Mesenteric fat pad (tissue), 1 donor: ENCODE measurements around the gene ICOSLG. TPM values are rescaled to one million over a fixed set of nuclear protein-coding genes. Genes with fewer than 3 reads are reported as not detected.
"Not testable (repeated sequence)": the region's sequence is repeated elsewhere in the genome, so short reads cannot be mapped to it uniquely, and the experiment has no call there.

Experiments used
- DNase-seq: peaks from one replicate; pipeline ENCODE4 v3.0.0-alpha.2; 2020; ENCODE audit warnings: low spot score
- long read RNA-seq: library from polyadenylated mRNA; unstranded; transcript quantifications from one replicate; pipeline ENCODE4 v2.0.0, GENCODE V29; 2020
- total RNA-seq: library from RNA; stranded (reverse); fragmentation: NEBNext Ultra II Directional; extraction: Animal tissue kit (Norgen Biotek cat#: 25700); gene quantifications from one replicate; pipeline ENCODE4 v1.2.1, GENCODE V29; 2021
- donor health status: DM: yes; HTN: yes; CAD: no.

Gene ICOSLG, protein sequence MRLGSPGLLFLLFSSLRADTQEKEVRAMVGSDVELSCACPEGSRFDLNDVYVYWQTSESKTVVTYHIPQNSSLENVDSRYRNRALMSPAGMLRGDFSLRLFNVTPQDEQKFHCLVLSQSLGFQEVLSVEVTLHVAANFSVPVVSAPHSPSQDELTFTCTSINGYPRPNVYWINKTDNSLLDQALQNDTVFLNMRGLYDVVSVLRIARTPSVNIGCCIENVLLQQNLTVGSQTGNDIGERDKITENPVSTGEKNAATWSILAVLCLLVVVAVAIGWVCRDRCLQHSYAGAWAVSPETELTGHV
- 6.0 TPM for total RNA-seq
- long read RNA-seq, full-length matches to known transcripts: 4 of 7 reads
- long read RNA-seq, partial matches to known transcripts: 0 of 7 reads
- long read RNA-seq, other reads (novel, unspliced or antisense): 3 of 7 reads

DNA sequence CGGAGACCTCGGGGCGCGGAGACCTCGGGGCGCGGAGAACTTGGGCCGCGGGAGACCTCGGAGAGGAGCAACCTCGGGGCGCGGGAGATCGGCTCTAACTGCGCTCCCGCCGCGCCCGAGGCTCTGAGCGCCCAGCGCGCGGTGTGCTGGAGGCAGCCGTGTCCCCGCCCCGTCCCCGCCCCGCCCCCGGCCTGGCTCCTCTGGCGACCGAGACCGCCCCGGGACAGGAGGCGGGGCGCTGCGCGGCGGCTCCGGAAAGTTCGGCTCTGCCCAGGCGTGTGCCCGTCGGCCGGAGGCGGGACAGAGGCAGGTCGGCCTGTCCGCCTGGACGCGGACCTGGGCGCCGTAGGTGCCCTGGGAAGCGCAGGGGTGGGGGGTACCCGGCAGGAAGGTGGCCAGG lies at the start of gene ICOSLG:
ICOSLG (minus strand) TSS at position 102 of the 400 bp plus-strand sequence. CDS start 126 bp downstream, outside the sequence.
- DNase-seq: not testable (repeated sequence)

DNA sequence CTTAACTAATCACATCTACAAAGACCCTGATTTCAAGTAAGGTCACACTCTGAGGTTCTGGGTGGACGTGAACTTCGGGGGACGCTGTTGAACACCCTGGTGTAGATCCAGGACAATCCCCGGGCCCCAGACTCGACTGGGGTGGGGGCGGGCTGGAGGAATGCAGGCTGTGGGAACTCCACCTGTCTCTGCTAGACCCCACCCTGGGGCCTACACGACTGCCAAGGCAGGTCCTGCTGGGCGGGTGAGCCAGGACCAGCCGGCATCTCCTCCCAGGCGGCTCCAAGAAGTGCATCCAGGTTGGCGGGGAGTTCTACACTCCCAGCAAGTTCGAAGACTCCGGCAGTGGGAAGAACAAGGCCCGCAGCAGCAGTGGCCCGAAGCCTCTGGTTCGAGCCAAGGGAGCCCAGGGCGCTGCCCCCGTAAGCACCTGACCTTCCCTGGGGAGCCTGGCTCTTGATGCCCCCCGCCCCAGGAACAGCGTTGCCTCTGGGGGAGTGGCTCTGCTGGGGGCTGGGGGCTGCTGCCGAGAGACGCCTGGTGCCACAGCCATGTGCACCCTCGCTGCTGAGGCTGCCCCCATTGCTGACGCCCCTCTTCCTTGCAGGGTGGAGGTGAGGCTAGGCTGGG lies 48.8 kb upstream of the ICOSLG start:
- DNase-seq: no peak

DNA sequence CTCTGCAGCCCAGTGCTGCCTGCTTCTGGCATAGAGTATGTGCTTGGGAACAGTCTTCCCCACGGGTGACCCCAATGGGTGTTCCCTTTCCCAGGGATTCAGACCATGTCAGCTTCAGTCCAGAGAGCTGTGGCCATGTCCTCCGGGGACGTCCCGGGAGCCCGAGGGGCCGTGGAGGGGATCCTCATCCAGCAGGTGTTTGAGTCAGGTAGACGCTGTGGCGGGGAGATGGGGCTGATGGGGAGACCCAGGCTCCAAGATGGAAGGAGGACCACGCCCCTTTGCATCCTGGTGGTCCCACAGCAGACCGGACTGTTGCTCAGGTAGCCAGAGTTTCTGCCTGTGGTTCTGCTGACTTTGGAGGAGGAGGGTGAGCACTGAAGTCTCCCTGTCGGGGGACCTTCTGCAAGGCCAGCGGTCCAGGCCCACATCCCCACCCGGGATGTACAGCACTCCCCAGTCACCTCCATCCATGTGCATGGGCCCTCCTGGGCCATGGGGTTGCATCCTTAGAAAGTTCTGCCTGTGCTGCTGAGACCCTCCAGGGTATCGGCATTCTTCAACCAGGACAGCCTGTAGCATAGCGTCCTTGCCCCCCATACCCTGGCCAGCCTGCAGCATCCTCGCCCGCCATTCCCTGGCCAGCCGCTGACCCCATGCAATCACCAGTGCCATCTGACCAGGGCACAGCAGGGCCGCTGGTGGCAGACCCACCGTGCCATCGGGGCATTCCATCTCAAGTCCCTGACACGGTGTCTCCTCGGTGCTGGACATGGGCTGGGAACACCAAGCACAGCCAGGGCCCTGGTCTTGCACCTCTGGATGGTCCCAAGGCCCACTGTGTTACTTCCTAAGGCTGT lies 47.7 kb upstream of the ICOSLG start:
- no peak for DNase-seq

DNA sequence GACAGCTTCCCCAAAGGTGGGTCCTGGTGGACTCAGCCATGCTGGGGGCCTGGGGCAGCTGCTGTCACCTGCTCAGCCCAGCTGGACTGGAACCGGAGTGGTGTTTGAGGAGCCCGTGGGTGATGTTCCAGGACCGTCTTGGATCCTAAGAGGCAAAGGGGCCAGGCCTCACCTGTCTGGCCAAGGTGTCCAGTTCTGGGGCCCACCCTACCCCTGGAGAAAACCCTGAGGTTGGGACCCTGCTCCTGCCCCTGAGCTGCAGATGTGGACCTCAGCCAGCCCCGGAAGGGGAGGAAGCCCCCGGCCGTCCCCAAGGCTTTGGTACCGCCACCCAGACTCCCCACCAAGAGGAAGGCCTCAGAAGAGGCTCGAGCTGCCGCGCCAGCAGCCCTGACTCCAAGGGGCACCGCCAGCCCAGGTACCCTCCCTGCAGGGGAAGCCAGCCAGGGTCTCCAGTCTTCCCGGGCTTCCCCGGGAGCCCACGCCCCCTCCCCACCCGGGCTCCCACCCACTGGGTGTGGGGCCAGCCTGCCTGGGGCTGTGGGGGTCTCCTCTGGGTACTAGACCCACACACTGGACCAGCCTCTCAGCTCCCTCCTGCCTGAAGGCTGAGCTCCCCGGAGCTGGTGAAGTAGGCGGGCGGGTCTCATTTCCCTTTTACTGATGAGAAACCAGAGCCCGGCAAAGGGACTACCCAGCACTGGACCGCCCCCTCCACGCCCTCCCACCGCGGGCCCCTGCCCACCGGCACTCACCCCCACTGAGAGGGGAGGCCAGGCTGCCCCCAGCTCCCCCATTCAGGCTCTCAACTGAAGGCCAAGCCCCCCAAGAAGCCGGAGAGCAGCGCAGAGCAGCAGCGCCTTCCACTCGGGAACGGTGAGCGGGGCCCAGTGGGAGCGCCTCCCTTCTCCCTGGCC lies 46.2 kb upstream of the ICOSLG start:
- DNase-seq: no peak

DNA sequence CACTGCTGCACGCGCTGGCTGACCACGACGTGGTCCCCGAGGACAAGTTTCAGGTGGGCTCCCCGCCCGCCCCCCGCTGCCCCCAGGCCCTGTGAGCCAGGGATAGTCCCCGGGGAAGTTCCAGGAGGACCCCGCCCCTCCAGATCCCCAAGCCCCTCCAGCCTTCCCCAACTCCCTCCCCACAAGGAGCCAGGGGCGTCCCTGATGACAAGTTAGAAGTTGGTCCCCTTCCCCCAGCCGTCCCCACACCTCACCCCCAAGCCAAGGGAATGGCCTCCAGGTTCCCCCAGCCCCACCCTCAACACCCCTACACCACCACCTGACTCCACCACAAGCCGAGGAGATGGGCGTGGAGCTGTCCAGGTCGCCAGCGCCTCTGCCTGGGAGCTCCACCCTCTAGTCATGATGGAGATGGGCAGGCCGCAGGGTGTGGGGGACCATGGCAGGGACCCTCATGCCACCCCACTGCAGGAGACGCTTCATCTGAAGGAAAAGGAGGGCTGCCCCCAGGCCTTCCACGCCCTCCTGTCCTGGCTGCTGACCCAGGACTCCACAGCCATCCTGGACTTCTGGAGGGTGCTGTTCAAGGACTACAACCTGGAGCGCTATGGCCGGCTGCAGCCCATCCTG lies 45.5 kb upstream of the ICOSLG start:
- DNase-seq: no peak

DNA sequence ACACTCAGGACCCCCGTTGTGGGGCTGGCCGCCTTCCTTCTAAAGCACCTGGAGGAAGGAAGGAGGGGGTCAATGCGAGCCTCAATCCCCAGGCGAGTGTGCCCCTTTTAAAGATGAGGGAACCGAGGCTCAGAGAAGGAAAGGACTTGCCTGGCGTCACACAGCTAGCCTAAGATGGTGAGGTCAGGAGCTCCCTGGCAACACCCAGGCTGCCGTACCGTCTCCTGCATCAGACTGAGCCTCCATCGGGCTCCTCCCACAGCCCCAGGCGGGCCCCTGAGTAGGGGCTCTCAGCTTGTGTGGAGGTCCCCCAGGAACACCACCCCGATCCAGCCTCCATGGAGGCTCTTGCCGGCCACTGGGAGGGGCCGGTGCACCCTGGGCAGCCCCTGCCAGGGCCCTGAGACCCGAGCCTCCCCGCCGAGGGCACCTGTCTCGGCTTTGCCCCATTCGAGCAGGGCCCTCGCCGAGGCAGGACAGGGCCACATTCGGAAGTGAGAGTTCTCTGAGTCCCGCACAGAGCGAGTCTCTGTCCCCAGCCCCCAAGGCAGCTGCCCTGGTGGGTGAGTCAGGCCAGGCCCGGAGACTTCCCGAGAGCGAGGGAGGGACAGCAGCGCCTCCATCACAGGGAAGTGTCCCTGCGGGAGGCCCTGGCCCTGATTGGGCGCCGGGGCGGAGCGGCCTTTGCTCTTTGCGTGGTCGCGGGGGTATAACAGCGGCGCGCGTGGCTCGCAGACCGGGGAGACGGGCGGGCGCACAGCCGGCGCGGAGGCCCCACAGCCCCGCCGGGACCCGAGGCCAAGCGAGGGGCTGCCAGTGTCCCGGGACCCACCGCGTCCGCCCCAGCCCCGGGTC lies 44.6 kb upstream of the ICOSLG start, which contains the start of gene AIRE:
AIRE (plus strand) TSS at position 739 of the 855 bp plus-strand sequence. CDS start 131 bp downstream, outside the sequence.
- DNase-seq: no peak

DNA sequence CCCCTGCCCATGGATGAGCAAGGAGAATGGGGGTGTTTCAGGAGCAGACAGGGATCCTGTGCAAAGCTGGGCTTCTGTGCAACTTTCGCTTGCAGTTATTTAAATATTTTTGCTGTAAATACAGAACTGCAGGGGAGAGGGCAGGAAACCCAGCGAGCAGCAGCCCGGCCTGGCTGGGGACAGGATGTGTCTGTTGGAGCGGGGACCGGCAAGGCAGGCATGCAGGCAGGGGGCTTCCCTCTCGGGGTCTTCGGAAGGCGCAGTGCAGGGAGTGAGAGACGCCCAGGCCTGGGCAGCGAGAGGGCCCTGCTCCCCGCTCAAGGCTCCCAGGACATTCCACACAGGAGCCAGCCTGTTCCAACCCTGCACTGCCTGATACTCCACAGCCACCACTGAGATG lies 43.2 kb upstream of the ICOSLG start:
- no peak for DNase-seq

DNA sequence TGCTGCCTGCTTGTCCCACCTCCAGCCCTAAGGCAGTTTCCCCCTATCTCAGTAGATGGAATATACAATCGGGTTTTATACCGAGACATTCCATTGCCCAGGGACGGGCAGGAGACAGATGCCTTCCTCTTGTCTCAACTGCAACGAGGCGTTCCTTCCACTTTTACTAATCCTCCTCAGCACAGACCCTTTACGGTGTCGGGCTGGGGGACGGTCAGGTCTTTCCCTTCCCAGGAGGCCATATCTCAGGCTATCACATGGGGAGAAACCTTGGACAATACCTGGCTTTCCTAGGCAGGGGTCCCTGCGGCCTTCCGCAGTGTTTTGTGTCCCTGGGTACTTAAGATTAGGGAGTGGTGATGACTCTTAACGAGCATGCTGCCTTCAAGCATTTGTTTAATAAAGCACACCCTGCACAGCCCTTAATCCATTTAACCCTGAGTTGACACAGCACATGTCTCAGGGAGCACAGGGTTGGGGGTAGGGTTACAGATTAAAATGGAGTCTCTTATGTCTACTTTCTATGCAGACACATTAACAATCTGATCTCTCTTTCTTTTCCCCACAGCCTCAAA lies 42.6 kb upstream of the ICOSLG start:
- DNase-seq: not testable (repeated sequence)

DNA sequence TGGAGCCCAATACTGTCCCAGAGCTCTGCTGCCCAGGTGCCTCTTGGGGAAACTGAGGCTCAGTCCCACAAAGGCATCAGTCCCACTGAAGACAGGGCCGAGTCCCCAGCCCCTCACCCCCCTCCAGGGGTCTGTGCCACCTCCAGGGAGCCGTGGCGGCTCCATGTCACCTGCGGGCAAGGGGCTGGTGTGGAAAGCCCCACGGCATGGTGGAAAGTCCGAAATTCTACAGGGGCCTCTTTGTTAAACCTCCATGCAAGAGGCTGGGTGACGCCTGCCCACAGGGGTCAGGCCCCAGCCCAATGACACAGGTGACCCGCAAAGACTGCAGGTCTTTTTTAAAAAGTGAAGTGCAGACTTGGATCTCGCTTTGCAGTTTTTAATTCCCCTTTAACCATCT lies 41.6 kb upstream of the ICOSLG start:
- DNase-seq: no peak

DNA sequence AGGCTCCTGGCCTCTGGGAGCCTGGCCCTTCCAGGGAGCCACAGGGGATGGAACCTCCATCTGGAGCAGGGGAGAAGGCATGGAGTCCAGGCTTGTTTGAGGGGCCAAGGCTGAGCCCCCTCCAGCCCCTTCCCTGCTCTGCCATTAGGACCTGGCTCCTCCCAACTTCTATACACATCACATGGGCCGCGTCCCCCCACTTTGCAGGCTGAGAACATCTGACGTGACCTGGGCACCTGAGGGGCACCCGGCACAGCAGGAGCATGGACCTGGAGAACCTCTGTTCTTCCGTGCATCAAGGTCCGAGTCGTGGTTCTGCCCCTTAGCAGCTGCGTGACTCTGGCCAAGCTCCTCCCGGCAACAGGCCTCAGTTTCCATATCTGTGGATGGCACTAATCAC lies 41.1 kb upstream of the ICOSLG start:
- DNase-seq: no peak

DNA sequence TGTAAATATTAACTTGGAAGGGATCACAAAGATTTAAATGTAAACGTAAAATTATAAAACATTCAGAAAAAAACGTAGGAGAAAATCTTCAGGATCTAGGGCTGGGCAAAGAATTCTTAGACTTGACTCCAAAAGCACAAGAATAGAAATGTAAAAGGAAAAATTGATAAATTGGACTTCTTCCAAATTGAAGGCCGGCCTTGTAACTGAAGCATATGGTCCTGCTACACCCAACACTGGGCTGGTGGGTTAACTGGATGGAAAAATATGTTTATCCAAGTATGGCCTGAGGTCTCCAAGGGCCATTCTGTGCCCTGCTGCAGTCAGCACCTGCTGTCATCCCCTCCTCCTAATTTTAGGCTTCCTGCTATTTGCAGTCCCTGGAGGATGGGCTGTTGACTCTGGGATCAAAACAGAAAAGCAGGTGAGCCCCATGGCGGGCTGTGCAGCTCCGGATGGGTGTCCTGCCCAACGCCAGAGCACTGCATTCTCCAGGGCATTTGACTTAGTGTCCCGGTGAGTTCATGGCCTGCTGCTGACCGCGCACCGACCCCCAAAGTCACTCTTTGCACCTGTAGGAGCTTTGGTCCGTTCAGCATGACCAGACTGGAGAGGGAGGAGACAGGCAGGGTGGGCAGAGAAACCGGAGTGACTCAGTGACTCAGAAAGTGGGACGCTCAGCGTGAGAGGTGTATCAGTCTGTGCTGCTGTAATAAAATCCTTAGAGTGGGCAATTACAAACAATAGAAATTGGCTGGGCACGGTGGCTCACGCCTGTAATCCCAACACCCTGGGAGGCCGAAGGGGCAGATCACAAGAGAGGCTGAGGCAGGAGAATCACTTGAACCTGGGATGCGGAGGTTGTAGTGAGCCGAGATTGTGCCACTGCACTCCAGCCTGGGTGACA lies 38.9 kb upstream of the ICOSLG start:
- no peak for DNase-seq

DNA sequence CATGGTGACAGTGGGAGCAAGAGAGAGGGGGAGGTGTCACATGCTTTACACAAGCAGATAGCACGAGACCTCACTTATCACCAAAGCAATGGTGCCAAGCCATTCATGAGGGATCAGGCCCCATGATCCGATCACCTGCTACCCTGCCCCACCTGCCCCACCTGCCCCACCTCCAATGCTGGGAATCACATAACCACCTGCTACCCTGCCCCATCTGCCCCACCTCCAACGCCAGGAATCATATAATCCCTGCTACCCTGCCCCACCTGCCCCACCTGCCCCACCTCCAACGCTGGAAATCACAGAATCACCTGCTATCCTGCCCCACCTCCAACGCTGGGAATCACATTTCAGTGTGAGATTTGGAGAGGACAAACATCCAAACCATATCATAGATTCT lies 34.3 kb upstream of the ICOSLG start:
- no peak for DNase-seq

DNA sequence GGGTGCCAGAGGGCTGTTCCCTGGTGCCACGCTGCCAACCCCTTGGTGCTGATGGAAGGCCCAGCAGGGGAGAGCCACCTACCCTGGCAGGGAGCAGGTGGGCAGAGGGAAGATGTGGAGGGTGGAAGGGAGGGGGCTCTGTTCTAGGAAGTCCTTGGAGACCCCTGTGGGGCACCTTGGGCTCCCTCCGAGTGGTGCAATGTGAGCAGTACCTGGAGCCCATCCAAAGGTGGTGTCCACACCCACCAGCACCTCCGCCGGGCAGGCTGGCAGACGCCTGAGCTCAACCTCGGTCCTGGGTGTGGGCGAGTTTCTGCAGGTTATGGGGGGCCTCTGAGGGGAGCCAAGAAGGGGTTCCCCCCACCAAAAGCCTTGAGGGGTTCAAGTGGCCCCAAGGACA lies 32.3 kb upstream of the ICOSLG start:
- no peak for DNase-seq

DNA sequence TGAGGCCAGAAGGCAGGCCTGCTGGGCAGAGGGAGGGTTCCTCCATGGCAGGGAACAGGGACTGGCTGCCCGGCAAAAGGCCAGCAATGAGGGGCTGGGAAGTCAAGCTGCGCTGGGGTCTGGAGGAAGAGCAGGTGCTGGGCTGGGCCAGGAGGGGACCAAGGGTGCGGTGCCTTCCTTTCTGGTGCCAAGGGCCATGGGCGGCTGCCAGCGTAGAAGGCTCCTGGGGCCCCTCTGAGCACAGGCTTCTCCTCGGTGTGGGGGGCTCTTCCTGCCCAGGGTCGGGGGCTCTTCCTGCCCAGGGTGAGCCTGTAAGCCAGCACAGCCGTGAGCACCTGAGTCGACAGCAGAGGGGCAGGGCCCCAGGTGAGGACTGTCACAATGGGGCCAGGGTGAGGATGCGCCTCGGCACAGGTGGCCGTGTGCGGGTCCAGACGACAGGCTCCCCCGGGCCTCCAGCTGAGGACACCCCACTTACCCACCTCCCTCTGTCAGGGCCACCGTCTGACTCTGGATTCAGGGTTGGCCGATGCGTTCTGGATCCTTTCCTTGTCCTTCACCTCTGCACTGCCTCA lies 31.6 kb upstream of the ICOSLG start:
- DNase-seq: no peak

DNA sequence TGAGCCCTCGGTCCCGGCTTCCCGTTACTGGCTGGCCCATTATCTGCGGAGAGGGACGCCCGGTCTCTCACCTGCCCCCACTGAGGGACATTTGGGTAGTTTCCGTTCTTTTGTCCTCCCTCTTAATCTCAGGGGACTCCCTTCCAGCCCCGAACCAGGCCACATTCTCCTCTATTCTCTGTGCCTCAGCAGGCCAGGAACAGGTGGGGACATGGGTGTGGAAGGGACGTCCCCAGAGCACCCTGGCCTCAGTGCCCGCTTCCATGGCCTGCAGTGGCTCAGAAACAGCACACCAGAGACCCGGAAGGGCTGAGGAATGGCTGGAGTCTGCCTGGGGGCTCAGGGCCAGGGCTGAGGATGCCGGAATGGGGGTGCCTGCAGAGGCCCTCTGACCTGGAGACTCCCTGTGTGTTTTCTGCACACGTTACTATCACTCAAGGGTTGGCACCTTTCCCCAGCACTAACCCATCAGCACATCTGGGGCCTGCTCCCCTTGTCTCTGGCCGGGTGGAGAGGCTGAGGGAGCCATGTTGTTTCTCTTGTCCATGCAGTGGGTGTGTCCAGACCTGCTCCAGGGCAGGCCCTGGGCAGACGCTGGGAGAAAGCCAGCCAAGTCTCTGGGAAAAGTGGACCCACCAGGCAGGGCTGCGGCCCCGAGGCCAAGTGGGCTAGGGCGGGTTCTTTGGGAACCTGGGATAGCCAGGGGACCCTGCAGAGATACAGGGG lies 31.0 kb upstream of the ICOSLG start:
- DNase-seq: no peak

DNA sequence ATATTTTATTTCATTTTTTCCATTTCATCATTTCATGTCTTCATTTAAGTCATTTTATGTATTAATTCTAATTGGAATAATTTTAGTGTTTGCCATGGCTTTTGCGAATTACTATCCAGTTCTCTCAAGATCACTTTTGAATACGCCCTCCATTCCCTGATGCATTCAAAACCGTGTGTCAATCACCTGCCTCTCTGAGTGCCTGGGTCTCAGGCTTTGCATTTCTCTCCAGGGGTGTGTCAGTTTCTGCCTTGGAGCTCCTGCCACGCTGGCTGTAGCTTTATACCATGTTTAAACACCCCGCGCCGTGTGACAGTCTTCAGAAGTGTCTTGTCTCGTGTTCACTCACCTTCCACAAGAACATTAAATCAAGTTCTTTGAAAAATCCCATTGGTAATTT lies 28.3 kb upstream of the ICOSLG start:
- DNase-seq: no peak

DNA sequence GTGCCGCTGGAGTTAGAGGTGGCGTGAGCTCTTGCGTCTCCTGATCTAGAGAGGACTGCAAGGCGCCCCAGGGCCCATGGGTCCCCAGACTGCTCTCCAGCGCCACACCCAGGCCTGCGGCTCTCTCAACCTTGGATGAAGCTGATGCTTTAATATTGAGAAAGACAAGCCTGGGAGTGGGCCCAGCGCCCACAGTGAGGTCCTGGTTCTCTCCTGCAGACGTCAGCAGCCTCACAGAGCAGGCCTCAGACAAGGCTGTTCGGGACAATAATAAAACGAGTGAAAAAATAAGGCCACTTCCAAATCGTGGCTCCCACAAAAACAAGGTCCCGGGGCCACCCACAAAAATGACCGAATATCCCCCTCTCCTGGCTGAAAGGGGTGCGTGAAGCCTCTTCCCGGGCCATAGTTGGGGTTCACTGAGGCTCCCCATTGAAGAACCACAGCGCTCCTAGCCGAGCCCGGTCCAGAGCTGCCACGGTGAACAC lies 27.0 kb upstream of the ICOSLG start:
- DNase-seq: no peak
